Heart right ventricle (tissue), 16 donors: Measurements from ENCODE around the gene PSORS1C1. TPM values are rescaled to one million over a fixed set of nuclear protein-coding genes. Genes with fewer than 3 reads are reported as not detected.
A peak's percentile ranks its signal among the peaks of the same experiment; 100 is the strongest.

Experiments
- ATAC-seq, 8 donors: fragments of 200-7000 bp; cut with Tn5 transposase; one replicate each; pipeline ENCODE4 v1.9.1; 2020; ENCODE audit warnings: mild to moderate bottlenecking in 8 of 8, moderate library complexity in 8 of 8, moderate number of reproducible peaks in 1 of 8
- DNase-seq, 2 donors: peaks; one replicate each; pipeline ENCODE4 v3.0.0-alpha.2; 2020
- H3K27ac ChIP-seq, 10 donors: fragments of 200-600 bp; sonication (generic) in 2 of 10; one replicate each; pipeline versions ENCODE4 v1.5.0 to v1.8.0; 2020 to 2022; ENCODE audit warnings: mild to moderate bottlenecking in 3 of 10
- H3K27me3 ChIP-seq, 7 donors: fragments of 200-600 bp; one replicate each; pipeline ENCODE4 v1.8.0; 2021 to 2022; ENCODE audit warnings: mild to moderate bottlenecking in 2 of 7
- H3K36me3 ChIP-seq, 9 donors: fragments of 200-600 bp; sonication (generic) in 1 of 9; one replicate each; pipeline versions ENCODE4 v1.5.0 to v1.8.0; 2020 to 2022; ENCODE audit warnings: mild to moderate bottlenecking in 2 of 9
- H3K4me1 ChIP-seq, 9 donors: fragments of 200-600 bp; sonication (generic) in 1 of 9; one replicate each; pipeline versions ENCODE4 v1.5.0 to v1.8.0; 2020 to 2022; ENCODE audit warnings: mild to moderate bottlenecking in 4 of 9
- H3K4me3 ChIP-seq, 10 donors: fragments of 200-600 bp; sonication (generic) in 2 of 10; one replicate each; pipeline versions ENCODE4 v1.5.0 to v1.8.0; 2020 to 2022; ENCODE audit warnings: mild to moderate bottlenecking in 7 of 10, moderate library complexity in 2 of 10
- H3K9me3 ChIP-seq, 11 donors: fragments of 200-600 bp in 10 of 11; sonication (generic) in 2 of 11; one replicate each; pipeline versions ENCODE4 v1.5.0 to v1.8.0; 2013 to 2022; ENCODE audit warnings: mild to moderate bottlenecking in 2 of 11, control low read depth in 1 of 11, moderate library complexity in 1 of 11
- WGBS, 2 donors: extraction: QIAGEN DNeasy Blood & Tissue Kit; methylation state at CpG; one replicate each; pipeline ENCODE4 v1.1.7; 2013; ENCODE audit warnings: inconsistent platforms in 1 of 2; 5-methylcytosine and 5-hydroxymethylcytosine counted together
- intact Hi-C, 10 donors: fragments of 100-400 bp; cut with DNase I; formaldehyde crosslinking; loops; one replicate each; pipeline versions ENCODE4 v1.11.1 to v1.14.2; 2022
- polyA plus RNA-seq, 2 donors: library from polyadenylated mRNA; stranded (reverse); fragments of 200-250 nt; gene quantifications; one replicate each; pipeline ENCODE4 v1.2.3, GENCODE V29; 2013
- total RNA-seq, 10 donors: library from RNA; stranded (reverse); fragmentation: NEBNext Ultra II Directional in 3 of 10; extraction: Animal tissue kit (Norgen Biotek cat#: 25700) in 3 of 10; gene quantifications; one replicate each; pipeline versions ENCODE4 v1.2.1 to v1.2.4, GENCODE V29; 2021 to 2023
- TF ChIP-seq, protein P1 (sequence below), 9 donors: fragments of 200-600 bp; sonication (generic) in 2 of 9; IDR thresholded peaks; one replicate each; pipeline versions ENCODE4 v1.5.0 to v1.8.0; 2021 to 2022; ENCODE audit warnings: antibody characterized with exemption in 9 of 9, mild to moderate bottlenecking in 5 of 9, moderate library complexity in 1 of 9
- donor health status: Arrhythmogenic right ventricular cardiomyopathy.
- donor health status: ischemic (EF 13 %, LVEDD 7.1; RV severe dilation, severe dysfunction).
- donor health status: healthy with polysubstance abuse.
- donor health status: DM: no; HTN: yes; CAD: no.
- donor health status: DM: no; HTN: no; CAD: no.
- donor health status: ischemic (EF 25% LVEDD 6.9; RV normal size, moderate dysfunction).
- donor health status: ischemic (EF 25% LVEDD 5.7; RV mildly dilated, moderate dysfunction).
- donor health status: healthy.
- donor health status: DM: yes; HTN: yes; CAD: no.
- donor health status: Ischemic cardiomyopathy.
- donor health status: ischemic (EF 35%, LVEDD 5.7; RV mildly dilated, moderate dysfunction).
- donor health status: nonischemic (EF 11% LVEDD 7.7; RV severe dilation, severe dysfunction).
- donor health status: DM: yes; HTN: yes; CAD: no.
- donor health status: PGD.
- donor health status: ischemic (EF 29% LVEDD 5.4; RV normal size, mild dysfunction).
- donor health status: nonischemic (EF 23%, LVEDD 6.1; RV moderate dilation, normal function).

PSORS1C1 gene
- total and polyA plus RNA-seq, 12 donors: 0.13 to 6.2 (median 3.0) TPM

DNA sequence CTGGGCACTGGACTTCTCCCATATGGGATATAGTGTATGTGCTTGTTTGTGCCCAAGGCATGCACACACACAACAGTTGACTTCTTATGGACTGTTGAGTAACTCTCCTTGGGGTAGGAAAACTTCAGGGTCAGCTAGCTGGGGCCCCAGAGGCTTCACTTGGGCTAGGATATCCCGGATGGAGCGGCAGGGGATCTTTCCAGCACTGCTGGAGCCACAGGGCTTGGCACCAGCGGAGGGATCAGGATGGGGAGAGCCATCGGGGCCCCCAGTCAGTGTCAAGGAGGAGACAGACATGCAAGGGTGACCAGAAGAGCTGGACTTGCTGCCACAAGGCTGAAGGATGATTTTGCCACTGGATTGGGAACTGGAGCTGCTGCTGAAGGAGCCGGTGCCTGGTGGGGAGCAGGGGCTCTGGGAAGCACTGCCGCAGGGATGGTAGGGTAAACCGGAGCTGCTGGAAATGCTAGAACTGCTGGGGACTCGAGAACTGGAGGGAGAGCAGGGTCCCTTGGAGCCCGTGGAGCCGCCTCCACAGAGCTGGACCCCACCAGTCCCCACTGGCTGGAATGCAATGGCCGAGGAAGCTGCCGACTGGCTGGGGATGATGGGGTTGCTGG is 1.5 kb downstream of the PSORS1C1 start:
- 89 to 97% methylated on average over 12 of the region's 12 CpGs for WGBS, 2 donors
- DNase-seq: no peak
- Histone ChIP-seq H3K27ac (peak overlapping the region in 3 of 10 donors; percentile 15 to 78 (median 70)), H3K27me3 (no peaks in the 10 kb centered on the region), H3K4me1 (peaks cover 6 to 53% (median 40%) of the 10 kb centered on the region in 9 donors), H3K36me3 (no peaks in the 10 kb centered on the region), H3K9me3 (no peaks in the 10 kb centered on the region), H3K4me3 (no peak overlapping the region)
- TF ChIP-seq, protein P1, sequence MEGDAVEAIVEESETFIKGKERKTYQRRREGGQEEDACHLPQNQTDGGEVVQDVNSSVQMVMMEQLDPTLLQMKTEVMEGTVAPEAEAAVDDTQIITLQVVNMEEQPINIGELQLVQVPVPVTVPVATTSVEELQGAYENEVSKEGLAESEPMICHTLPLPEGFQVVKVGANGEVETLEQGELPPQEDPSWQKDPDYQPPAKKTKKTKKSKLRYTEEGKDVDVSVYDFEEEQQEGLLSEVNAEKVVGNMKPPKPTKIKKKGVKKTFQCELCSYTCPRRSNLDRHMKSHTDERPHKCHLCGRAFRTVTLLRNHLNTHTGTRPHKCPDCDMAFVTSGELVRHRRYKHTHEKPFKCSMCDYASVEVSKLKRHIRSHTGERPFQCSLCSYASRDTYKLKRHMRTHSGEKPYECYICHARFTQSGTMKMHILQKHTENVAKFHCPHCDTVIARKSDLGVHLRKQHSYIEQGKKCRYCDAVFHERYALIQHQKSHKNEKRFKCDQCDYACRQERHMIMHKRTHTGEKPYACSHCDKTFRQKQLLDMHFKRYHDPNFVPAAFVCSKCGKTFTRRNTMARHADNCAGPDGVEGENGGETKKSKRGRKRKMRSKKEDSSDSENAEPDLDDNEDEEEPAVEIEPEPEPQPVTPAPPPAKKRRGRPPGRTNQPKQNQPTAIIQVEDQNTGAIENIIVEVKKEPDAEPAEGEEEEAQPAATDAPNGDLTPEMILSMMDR (IDR thresholded peaks at IDR 0.05): no peak
- ATAC-seq: no peak
- intact Hi-C loops: no loop called here

DNA sequence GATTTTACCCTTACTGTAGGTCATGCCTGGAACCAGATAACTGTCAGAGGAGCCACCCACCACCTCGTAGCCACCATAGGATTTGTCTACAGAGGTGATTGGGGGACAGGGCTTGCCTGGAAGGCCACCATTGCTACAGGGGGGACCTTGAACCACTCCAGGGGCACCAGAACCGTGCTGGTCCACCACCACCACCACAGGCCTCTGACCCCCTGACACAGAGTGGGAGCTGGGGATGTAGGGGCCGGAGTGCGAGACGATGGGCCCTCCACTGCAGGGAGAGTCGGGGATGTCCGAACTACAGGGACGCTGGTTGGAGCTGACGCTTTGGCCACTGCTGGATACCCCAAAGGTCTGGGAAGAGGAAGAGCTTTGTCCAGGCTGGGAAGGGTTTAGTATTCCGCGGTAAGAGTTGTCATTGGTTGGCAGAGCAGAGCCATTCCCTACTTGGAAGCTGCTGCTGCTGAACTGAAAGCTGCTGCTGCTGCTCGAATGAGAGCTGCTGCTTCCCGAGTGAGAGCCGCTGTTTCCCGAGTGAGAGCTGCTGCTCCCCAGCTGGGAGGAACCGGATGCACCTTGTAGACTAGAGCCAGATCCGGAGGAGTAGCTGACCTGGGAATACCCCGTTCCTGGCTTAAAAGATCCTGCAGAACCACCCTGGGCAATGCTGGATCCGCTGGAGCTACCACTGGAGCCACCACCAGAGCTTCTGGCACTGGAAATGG is 2.2 kb downstream of the PSORS1C1 start:
- ATAC-seq: peak in 7 of 8 donors; percentile 13 to 60 (median 25)
- intact Hi-C loops: no loop called here

DNA sequence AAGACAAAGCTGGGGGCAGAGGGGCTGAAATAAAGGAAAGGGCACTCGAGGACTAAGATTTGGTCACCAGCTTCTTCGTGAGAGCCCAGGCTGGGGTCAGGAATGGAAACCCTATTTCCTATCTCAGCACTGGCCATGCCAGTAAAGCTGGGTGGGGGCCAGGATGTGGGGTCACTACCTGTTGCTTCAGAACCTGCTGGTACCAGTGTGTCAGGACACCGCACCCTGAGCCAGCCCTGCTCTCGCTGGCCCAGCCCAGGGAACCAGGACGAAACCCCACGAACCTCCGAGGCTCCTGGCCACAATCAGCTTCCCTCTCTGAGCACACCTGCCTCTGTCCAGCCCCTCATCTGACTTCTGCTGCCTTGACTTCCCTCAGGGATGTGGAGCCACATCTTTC is 3.6 kb downstream of the PSORS1C1 start:
- no peak overlapping the region for H3K27ac ChIP-seq
- TF ChIP-seq, protein P1 (IDR thresholded peaks at IDR 0.05): no peak
- intact Hi-C loops: no loop called here
- H3K4me1 ChIP-seq: peaks cover 12 to 65% (median 53%) of the 10 kb centered on the region in 9 donors
- no peaks in the 10 kb centered on the region for H3K27me3 ChIP-seq
- H3K4me3 ChIP-seq: no peak overlapping the region
- WGBS, 2 donors: 86 to 93% methylated on average over 7 of the region's 7 CpGs
- no peak for DNase-seq
- no peak for ATAC-seq
- no peaks in the 10 kb centered on the region for H3K9me3 ChIP-seq
- no peaks in the 10 kb centered on the region for H3K36me3 ChIP-seq

More for the DNA sequence above, 2.2 kb downstream of the PSORS1C1 start:
- TF ChIP-seq, protein P1 (IDR thresholded peaks at IDR 0.05): no peak
- Histone ChIP-seq H3K4me1 (peaks cover 6 to 55% (median 40%) of the 10 kb centered on the region in 9 donors), H3K4me3 (peak overlapping the region in 7 of 10 donors; percentile 1 to 34 (median 26)), H3K36me3 (no peaks in the 10 kb centered on the region), H3K27me3 (no peaks in the 10 kb centered on the region), H3K27ac (peak overlapping the region in 9 of 10 donors; percentile 24 to 65 (median 55)), H3K9me3 (no peaks in the 10 kb centered on the region)
- peak in 1 of 2 donors; percentile 43 for DNase-seq
- 57 to 59% methylated on average over 19 of the region's 19 CpGs for WGBS, 2 donors

DNA sequence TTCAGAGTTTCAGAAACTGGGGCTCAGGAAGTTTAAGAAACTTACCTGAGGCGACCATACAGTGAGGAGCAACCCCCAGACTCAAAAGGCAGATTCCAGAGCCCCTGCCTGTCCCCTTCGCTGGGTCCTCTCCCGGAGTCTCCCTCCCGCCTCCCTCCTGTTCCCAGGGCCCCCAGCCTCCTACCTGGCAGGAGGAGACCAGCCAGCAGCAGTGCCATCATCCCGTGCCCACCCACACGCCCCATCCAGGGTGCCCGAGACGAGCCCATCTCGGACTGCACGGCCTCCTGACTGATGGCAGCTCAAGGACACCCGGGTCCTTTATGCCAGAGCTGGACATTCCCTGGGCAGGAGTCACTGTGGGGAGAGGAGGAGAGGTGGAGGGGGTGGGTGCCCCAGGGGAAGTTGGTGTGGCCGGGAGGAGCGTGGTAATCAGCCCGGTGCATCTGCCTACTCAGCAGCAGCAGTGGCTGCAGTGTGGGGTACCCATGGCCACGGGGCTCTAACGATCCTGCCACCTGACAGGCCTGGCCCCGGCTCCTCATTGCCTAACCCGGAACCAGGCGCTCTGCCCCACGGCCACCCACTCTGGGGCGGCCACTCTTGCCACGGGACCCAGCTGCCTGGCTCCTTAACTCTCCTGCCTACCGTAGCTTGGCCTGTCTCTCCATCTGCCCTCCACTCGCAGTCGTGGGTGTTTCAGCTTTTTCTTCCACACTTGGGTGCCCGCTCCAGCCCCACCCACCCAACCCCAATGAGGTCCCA is 5.7 kb downstream of the PSORS1C1 start, which contains the start of gene CDSN:
Gene CDSN, minus strand, starts transcription at position 296 of the 765 bp plus-strand sequence. Its CDS starts 27 bp downstream, at position 269.
- TF ChIP-seq, protein P1 (IDR thresholded peaks at IDR 0.05): no peak
- Histone ChIP-seq H3K27me3 (no peaks in the 10 kb centered on the region), H3K4me3 (no peak within 1 kb of the TSS), H3K4me1 (peaks cover 9 to 62% (median 51%) of the 10 kb centered on the region in 9 donors), H3K27ac (no peak within 1 kb of the TSS), H3K36me3 (no peaks in the 10 kb centered on the region), H3K9me3 (no peaks in the 10 kb centered on the region)
- 89 to 91% methylated on average over 26 of the region's 26 CpGs for WGBS, 2 donors
- ATAC-seq (no peak), DNase-seq (no peak)
- intact Hi-C loops: no loop called here
